NCI-H1092 treated with DMSO at 0.1 percent for 48 hours (cell line): ENCODE data around the gene SNRPD1.
"Not testable (repeated sequence)": the region's sequence is repeated elsewhere in the genome, so short reads cannot be mapped to it uniquely, and the experiment has no call there.

Source experiments
- DNase-seq: peaks from one replicate; lab custom pipeline; 2025; lab: John Stamatoyannopoulos, UW

Gene SNRPD1

GRCh38 chr18:21612125-21613039 is at the start of gene SNRPD1:
Gene SNRPD1, plus strand, starts transcription at chr18:21612314. Its CDS starts 116 bp downstream, at chr18:21612430.
- peak; percentile 93 for DNase-seq

- no peak for DNase-seq
These were observed 40.3 kb upstream of the SNRPD1 start for GRCh38 chr18:21571772-21572171.

- DNase-seq: no peak
These were observed 36.5 kb upstream of the SNRPD1 start for GRCh38 chr18:21575656-21576055.

- no peak for DNase-seq
These were observed 27.7 kb upstream of the SNRPD1 start for GRCh38 chr18:21584391-21584790.

- DNase-seq: not testable (repeated sequence)
These were observed 19.8 kb upstream of the SNRPD1 start for GRCh38 chr18:21592361-21592760.

- DNase-seq: no peak
These were observed 18.4 kb upstream of the SNRPD1 start for GRCh38 chr18:21593540-21594257.

- DNase-seq: no peak
These were observed 14.5 kb upstream of the SNRPD1 start for GRCh38 chr18:21597620-21598019.

- no peak for DNase-seq
These were observed 13.2 kb upstream of the SNRPD1 start for GRCh38 chr18:21598726-21599584.

GRCh38 chr18:21599585-21600525 is 12.3 kb upstream of the SNRPD1 start:
- peak; percentile 82 for DNase-seq

GRCh38 chr18:21600526-21601410 is 11.3 kb upstream of the SNRPD1 start, which contains the start of gene ESCO1:
Gene ESCO1, minus strand, starts transcription at chr18:21600704. Its CDS starts 25,861 bp downstream, at chr18:21574843.
- peak; percentile 98 for DNase-seq

- no peak for DNase-seq
These were observed 9.9 kb upstream of the SNRPD1 start for GRCh38 chr18:21602299-21602587.

GRCh38 chr18:21604671-21605070 is 7.4 kb upstream of the SNRPD1 start:
- no peak for DNase-seq

GRCh38 chr18:21605213-21605612 is 6.9 kb upstream of the SNRPD1 start:
- DNase-seq: no peak

- DNase-seq: not testable (repeated sequence)
These were observed 551 bp upstream of the SNRPD1 start for GRCh38 chr18:21611401-21612124.

- DNase-seq: not testable (repeated sequence)
These were observed 9.5 kb downstream of the SNRPD1 start for GRCh38 chr18:21621640-21622039.

GRCh38 chr18:21629089-21629832 is 17.1 kb downstream of the SNRPD1 start:
- no peak for DNase-seq

GRCh38 chr18:21632393-21632792 is 20.3 kb downstream of the SNRPD1 start:
- DNase-seq: no peak

GRCh38 chr18:21634588-21635199 is 22.6 kb downstream of the SNRPD1 start:
- DNase-seq: no peak
